Measurements from ENCODE around the gene ITGB7.

ITGB7 gene

GRCh38 chr12:53217931-53218307 lies 10.9 kb upstream of the ITGB7 start:
- ChIA-PET CTCF (interaction anchor here (1.0 to 18.0 kb wide), 5 partner anchors 17 to 91 kb away, joined by 3 to 399 read pairs (median 212); partner anchors contain the start of genes ESPL1, MYG1, PFDN5 and RARG), POLR2A (no interaction called here)
- no peaks in the 10 kb centered on the region for H3K36me3 ChIP-seq (ENCODE audit: control insufficient read depth in 4 of 4, insufficient read depth in 4 of 4, low read length in 3 of 4)
- no peak overlapping the region for H3K4me3 ChIP-seq (ENCODE audit: control insufficient read depth in 1 of 7, extremely low read depth in 1 of 7, insufficient read depth in 4 of 7, low read depth in 2 of 7, low read length in 6 of 7)
- 94% methylated on average over 2 of the region's 3 CpGs for WGBS (ENCODE audit: insufficient coverage)
- H3K9me3 ChIP-seq (ENCODE audit: control extremely low read depth in 1 of 5, control insufficient read depth in 4 of 5, insufficient read depth in 2 of 5, low read depth in 1 of 5, low read length in 4 of 5): no peaks in the 10 kb centered on the region
- H3K27me3 ChIP-seq (replicated peaks in 2 of 5; ENCODE audit: control insufficient read depth in 4 of 5, insufficient read depth in 5 of 5, low read length in 4 of 5): no peaks in the 10 kb centered on the region
- H3K4me1 ChIP-seq (ENCODE audit: control extremely low read depth in 1 of 4, control insufficient read depth in 4 of 4, insufficient read depth in 4 of 4, low read length in 3 of 4): peaks cover 3 to 77% (median 68%) of the 10 kb centered on the region in 4 experiments
- H3K27ac ChIP-seq (ENCODE audit: insufficient read depth in 1 of 2, low read depth in 1 of 2, low read length in 2 of 2, poor library complexity in 1 of 2, severe bottlenecking in 2 of 2): no peak overlapping the region
- DNase-seq: no peak

DNA sequence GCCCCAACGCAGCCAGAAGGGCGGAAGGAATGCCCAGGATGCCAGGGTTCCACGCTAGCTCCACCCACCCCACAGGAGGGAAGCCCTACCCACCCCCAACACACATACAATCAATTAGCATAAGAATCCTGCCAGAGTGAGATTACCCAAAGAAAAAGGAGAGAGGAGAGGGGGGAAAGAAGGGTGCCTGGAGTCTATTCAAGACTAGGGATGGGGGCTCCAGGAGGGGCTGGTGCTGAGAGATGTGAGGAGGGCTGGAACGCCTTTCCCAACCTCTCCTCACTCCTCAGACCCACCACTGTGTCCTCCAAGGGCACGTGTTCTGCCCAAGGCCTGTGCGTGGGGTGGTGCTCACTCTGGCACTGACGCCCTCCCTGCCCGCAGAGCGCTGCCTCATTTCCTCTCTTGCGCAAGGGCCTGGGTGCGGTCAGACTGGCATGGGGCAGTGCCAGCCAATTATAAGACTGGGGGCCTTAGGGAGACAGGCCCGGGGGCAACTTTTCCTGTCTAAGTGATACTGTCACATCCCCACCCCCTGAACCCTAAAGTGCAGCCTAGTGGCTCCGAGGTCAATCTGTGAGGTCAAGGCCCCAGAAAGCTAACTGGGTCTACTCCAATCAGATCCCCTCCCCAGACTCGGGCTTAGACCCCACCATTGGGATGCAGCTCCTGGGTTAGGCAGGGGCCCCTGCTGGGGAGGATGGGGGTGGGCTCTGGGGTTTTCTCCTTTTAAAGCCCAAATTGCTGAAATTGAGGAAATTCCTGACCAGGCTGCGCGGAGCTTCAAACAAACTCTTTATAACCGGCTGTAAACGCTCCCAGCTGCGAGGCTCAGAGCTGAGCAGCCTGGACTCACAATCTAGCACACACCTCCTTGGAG lies 10.2 kb upstream of the ITGB7 start:
- WGBS (ENCODE audit: insufficient coverage): 28% methylated on average over 13 of the region's 19 CpGs
- ChIA-PET CTCF (interaction anchor here (1.0 to 18.0 kb wide), 9 partner anchors 9 to 105 kb away, joined by 3 to 399 read pairs (median 99); partner anchors contain the start of genes AAAS, ESPL1, MYG1 and PFDN5), POLR2A (no interaction called here)
- peaks cover 3 to 71% (median 62%) of the 10 kb centered on the region in 4 experiments for H3K4me1 ChIP-seq (ENCODE audit: control extremely low read depth in 1 of 4, control insufficient read depth in 4 of 4, insufficient read depth in 4 of 4, low read length in 3 of 4)
- no peak overlapping the region for H3K27ac ChIP-seq (ENCODE audit: insufficient read depth in 1 of 2, low read depth in 1 of 2, low read length in 2 of 2, poor library complexity in 1 of 2, severe bottlenecking in 2 of 2)
- H3K27me3 ChIP-seq (replicated peaks in 2 of 5; ENCODE audit: control insufficient read depth in 4 of 5, insufficient read depth in 5 of 5, low read length in 4 of 5): no peaks in the 10 kb centered on the region
- H3K9me3 ChIP-seq (ENCODE audit: control extremely low read depth in 1 of 5, control insufficient read depth in 4 of 5, insufficient read depth in 2 of 5, low read depth in 1 of 5, low read length in 4 of 5): no peaks in the 10 kb centered on the region
- DNase-seq: peak in 2 of 3 donors; percentile 65 to 71
- peaks cover 0 to 2% (median 0%) of the 10 kb centered on the region in 4 experiments for H3K36me3 ChIP-seq (ENCODE audit: control insufficient read depth in 4 of 4, insufficient read depth in 4 of 4, low read length in 3 of 4)
- H3K4me3 ChIP-seq (ENCODE audit: control insufficient read depth in 1 of 7, extremely low read depth in 1 of 7, insufficient read depth in 4 of 7, low read depth in 2 of 7, low read length in 6 of 7): peak overlapping the region in 1 of 7 experiments; percentile 3

- ChIA-PET CTCF (interaction anchor here (0.9 to 18.0 kb wide), 11 partner anchors 15 to 130 kb away, joined by 3 to 399 read pairs (median 83); partner anchors contain the start of genes AAAS, ESPL1, MYG1 and PFDN5), POLR2A (interaction anchor here (1.0 to 1.7 kb wide), 2 partner anchors 52 to 79 kb away, joined by 3 to 5 read pairs; partner anchors contain the start of gene ESPL1)
- H3K4me3 ChIP-seq (ENCODE audit: control insufficient read depth in 1 of 7, extremely low read depth in 1 of 7, insufficient read depth in 4 of 7, low read depth in 2 of 7, low read length in 6 of 7): no peak overlapping the region
- H3K4me1 ChIP-seq (ENCODE audit: control extremely low read depth in 1 of 4, control insufficient read depth in 4 of 4, insufficient read depth in 4 of 4, low read length in 3 of 4): peaks cover 2 to 64% (median 55%) of the 10 kb centered on the region in 4 experiments
- no peak overlapping the region for H3K27ac ChIP-seq (ENCODE audit: insufficient read depth in 1 of 2, low read depth in 1 of 2, low read length in 2 of 2, poor library complexity in 1 of 2, severe bottlenecking in 2 of 2)
- no peaks in the 10 kb centered on the region for H3K27me3 ChIP-seq (replicated peaks in 2 of 5; ENCODE audit: control insufficient read depth in 4 of 5, insufficient read depth in 5 of 5, low read length in 4 of 5)
- 95% methylated on average over 6 of the region's 8 CpGs for WGBS (ENCODE audit: insufficient coverage)
- no peak for DNase-seq
- no peaks in the 10 kb centered on the region for H3K9me3 ChIP-seq (ENCODE audit: control extremely low read depth in 1 of 5, control insufficient read depth in 4 of 5, insufficient read depth in 2 of 5, low read depth in 1 of 5, low read length in 4 of 5)
- H3K36me3 ChIP-seq (ENCODE audit: control insufficient read depth in 4 of 4, insufficient read depth in 4 of 4, low read length in 3 of 4): peaks cover 0 to 5% (median 2%) of the 10 kb centered on the region in 4 experiments
Observed at GRCh38 chr12:53215497-53215896, 8.4 kb upstream of the ITGB7 start.

DNA sequence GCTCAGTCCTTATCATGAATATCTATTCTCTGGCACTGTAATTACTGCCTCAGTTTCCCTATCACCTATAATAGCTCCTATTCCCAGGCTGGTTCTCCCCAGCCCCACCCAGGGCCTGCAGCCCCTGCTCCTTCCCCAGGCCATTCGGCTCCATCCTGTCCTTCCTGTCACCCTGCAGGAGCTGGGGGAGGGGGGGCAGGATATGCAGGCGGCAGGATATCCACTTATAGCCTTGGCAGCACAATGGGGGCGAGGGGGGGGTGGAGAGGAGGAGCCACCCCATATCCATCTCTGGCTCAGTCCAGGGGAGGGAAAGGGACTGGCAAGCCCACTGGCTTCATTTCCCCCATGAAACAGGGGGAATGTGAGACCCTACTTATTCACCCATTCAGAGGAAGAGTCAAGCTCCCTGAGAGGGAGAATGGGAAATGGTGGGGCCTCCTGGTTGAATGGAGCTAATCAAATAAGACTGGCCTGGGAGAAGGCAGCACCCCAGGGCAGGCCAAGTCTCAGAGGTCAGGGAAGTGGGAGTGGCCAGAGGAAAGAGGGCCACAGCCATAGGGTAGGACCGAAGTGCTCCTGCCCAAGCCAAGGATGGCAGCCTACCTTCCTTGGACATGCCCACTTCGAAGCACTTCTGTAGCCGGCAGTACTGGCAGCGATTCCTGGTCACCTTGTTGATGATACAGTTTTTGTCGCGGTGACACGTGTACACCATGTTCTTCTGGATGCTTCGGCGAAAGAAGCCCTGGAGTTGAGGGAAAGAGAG lies 7.8 kb upstream of the ITGB7 start:
- Histone ChIP-seq H3K4me3 (ENCODE audit: control insufficient read depth in 1 of 7, extremely low read depth in 1 of 7, insufficient read depth in 4 of 7, low read depth in 2 of 7, low read length in 6 of 7) (no peak overlapping the region), H3K36me3 (ENCODE audit: control insufficient read depth in 4 of 4, insufficient read depth in 4 of 4, low read length in 3 of 4) (peaks cover 0 to 5% (median 2%) of the 10 kb centered on the region in 4 experiments), H3K9me3 (ENCODE audit: control extremely low read depth in 1 of 5, control insufficient read depth in 4 of 5, insufficient read depth in 2 of 5, low read depth in 1 of 5, low read length in 4 of 5) (no peaks in the 10 kb centered on the region), H3K4me1 (ENCODE audit: control extremely low read depth in 1 of 4, control insufficient read depth in 4 of 4, insufficient read depth in 4 of 4, low read length in 3 of 4) (peaks cover 0 to 65% (median 54%) of the 10 kb centered on the region in 4 experiments), H3K27ac (ENCODE audit: insufficient read depth in 1 of 2, low read depth in 1 of 2, low read length in 2 of 2, poor library complexity in 1 of 2, severe bottlenecking in 2 of 2) (no peak overlapping the region), H3K27me3 (replicated peaks in 2 of 5; ENCODE audit: control insufficient read depth in 4 of 5, insufficient read depth in 5 of 5, low read length in 4 of 5) (no peaks in the 10 kb centered on the region)
- CTCF ChIA-PET: interaction anchor here (1.0 to 18.0 kb wide), 14 partner anchors 8 to 149 kb away, joined by 3 to 399 read pairs (median 26); partner anchors contain the start of genes AAAS, ESPL1, MYG1 and PFDN5
- DNase-seq: no peak
- WGBS (ENCODE audit: insufficient coverage): 96% methylated on average over 8 of the region's 12 CpGs
- POLR2A ChIA-PET: interaction anchor here (1.7 kb wide), 1 partner anchor 53 kb away, joined by 5 read pairs; the partner anchor contains the start of gene ESPL1

GRCh38 chr12:53214221-53214620 lies 7.2 kb upstream of the ITGB7 start:
- no peaks in the 10 kb centered on the region for H3K27me3 ChIP-seq (replicated peaks in 2 of 5; ENCODE audit: control insufficient read depth in 4 of 5, insufficient read depth in 5 of 5, low read length in 4 of 5)
- H3K4me1 ChIP-seq (ENCODE audit: control extremely low read depth in 1 of 4, control insufficient read depth in 4 of 4, insufficient read depth in 4 of 4, low read length in 3 of 4): peaks cover 0 to 65% (median 52%) of the 10 kb centered on the region in 4 experiments
- no peaks in the 10 kb centered on the region for H3K9me3 ChIP-seq (ENCODE audit: control extremely low read depth in 1 of 5, control insufficient read depth in 4 of 5, insufficient read depth in 2 of 5, low read depth in 1 of 5, low read length in 4 of 5)
- H3K4me3 ChIP-seq (ENCODE audit: control insufficient read depth in 1 of 7, extremely low read depth in 1 of 7, insufficient read depth in 4 of 7, low read depth in 2 of 7, low read length in 6 of 7): no peak overlapping the region
- CTCF ChIA-PET: interaction anchor here (1.0 to 18.0 kb wide), 16 partner anchors 9 to 181 kb away, joined by 3 to 399 read pairs (median 12); partner anchors contain the start of genes AAAS, ESPL1, MYG1 and PFDN5
- DNase-seq: no peak
- H3K27ac ChIP-seq (ENCODE audit: insufficient read depth in 1 of 2, low read depth in 1 of 2, low read length in 2 of 2, poor library complexity in 1 of 2, severe bottlenecking in 2 of 2): no peak overlapping the region
- H3K36me3 ChIP-seq (ENCODE audit: control insufficient read depth in 4 of 4, insufficient read depth in 4 of 4, low read length in 3 of 4): peaks cover 0 to 5% (median 2%) of the 10 kb centered on the region in 4 experiments
- POLR2A ChIA-PET: interaction anchor here (1.7 kb wide), 1 partner anchor 53 kb away, joined by 5 read pairs; the partner anchor contains the start of gene ESPL1
- 97% methylated on average over 5 of the region's 5 CpGs for WGBS (ENCODE audit: insufficient coverage)

DNA sequence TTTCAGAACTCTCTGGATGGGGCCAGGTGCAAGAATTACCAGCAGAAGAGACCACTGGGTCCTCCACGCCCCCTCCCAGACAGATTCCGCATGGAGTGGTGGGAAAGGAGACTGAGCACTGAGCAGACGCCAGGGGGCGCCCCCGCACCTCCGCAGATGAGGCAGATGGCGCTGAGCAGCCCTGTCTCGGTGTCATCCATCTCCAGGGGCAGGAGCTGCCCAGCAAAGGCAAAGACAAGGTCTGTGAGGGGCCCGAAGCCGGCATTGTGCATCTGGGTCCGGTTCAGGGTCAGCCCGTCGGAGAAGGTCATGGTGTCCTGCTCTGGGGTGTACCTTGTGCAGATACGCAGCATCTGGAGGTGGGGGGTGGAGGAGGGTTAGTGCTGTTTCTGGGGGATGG lies 6.3 kb upstream of the ITGB7 start:
- WGBS (ENCODE audit: insufficient coverage): 9% methylated on average over 11 of the region's 14 CpGs
- ChIA-PET CTCF (interaction anchor here (0.6 to 18.0 kb wide), 17 partner anchors 10 to 302 kb away, joined by 3 to 399 read pairs (median 16); partner anchors contain the start of genes AAAS, CSAD, ESPL1 and MYG1), POLR2A (interaction anchor here (0.6 to 1.0 kb wide), 2 partner anchors 38 to 327 kb away, joined by 3 read pairs; a partner anchor contains a TSS)
- Histone ChIP-seq H3K9me3 (ENCODE audit: control extremely low read depth in 1 of 5, control insufficient read depth in 4 of 5, insufficient read depth in 2 of 5, low read depth in 1 of 5, low read length in 4 of 5) (no peaks in the 10 kb centered on the region), H3K4me1 (ENCODE audit: control extremely low read depth in 1 of 4, control insufficient read depth in 4 of 4, insufficient read depth in 4 of 4, low read length in 3 of 4) (peaks cover 2 to 65% (median 55%) of the 10 kb centered on the region in 4 experiments), H3K36me3 (ENCODE audit: control insufficient read depth in 4 of 4, insufficient read depth in 4 of 4, low read length in 3 of 4) (peaks cover 0 to 5% (median 2%) of the 10 kb centered on the region in 4 experiments), H3K4me3 (ENCODE audit: control insufficient read depth in 1 of 7, extremely low read depth in 1 of 7, insufficient read depth in 4 of 7, low read depth in 2 of 7, low read length in 6 of 7) (no peak overlapping the region), H3K27me3 (replicated peaks in 2 of 5; ENCODE audit: control insufficient read depth in 4 of 5, insufficient read depth in 5 of 5, low read length in 4 of 5) (no peaks in the 10 kb centered on the region), H3K27ac (ENCODE audit: insufficient read depth in 1 of 2, low read depth in 1 of 2, low read length in 2 of 2, poor library complexity in 1 of 2, severe bottlenecking in 2 of 2) (no peak overlapping the region)
- DNase-seq: peak; percentile 78 to 86 (median 82)

Data from common myeloid progenitor, CD34-positive (primary cell).